Measurements from ENCODE around the gene GRIA2. TPM values are rescaled to one million over a fixed set of nuclear protein-coding genes. Genes with fewer than 3 reads are reported as not detected.

Gene GRIA2
- total and polyA plus RNA-seq, 2 donors (not counting 3 experiments of a cell fraction or from before 2014, with no cell fraction given): not detected

GRCh38 chr4:157312702-157313101 is 92.2 kb downstream of the GRIA2 start:
- DNase-seq (ENCODE audit: low read depth, low spot score) (no peak), FAIRE-seq (no peak)
- Histone ChIP-seq H3K9ac (replicated peaks; ENCODE audit: extremely low read depth, insufficient read depth, low read length) (no peak overlapping the region), H3K27ac (ENCODE audit: insufficient read depth, low read depth, low read length) (no peak overlapping the region), H3K79me2 (ENCODE audit: control insufficient read depth, insufficient read depth, low read length) (no peaks in the 10 kb centered on the region), H3K4me2 (ENCODE audit: insufficient read depth, low read length) (no peak overlapping the region), H3K36me3 (ENCODE audit: control insufficient read depth in 2 of 2, extremely low read depth in 1 of 2, insufficient read depth in 2 of 2, low read length in 2 of 2) (no peaks in the 10 kb centered on the region), H2AFZ (ENCODE audit: low read depth, low read length) (no peak overlapping the region), H3K27me3 (ENCODE audit: control insufficient read depth in 2 of 2, insufficient read depth in 2 of 2, low read length in 2 of 2) (no peaks in the 10 kb centered on the region), H4K20me1 (replicated peaks; ENCODE audit: control insufficient read depth, extremely low read depth, insufficient read depth, low read length) (no peaks in the 10 kb centered on the region), H3K9me3 (replicated peaks; ENCODE audit: control insufficient read depth, insufficient read depth, low read length) (no peaks in the 10 kb centered on the region), H3K9me1 (replicated peaks; ENCODE audit: control insufficient read depth, extremely low read depth, insufficient read depth, low read length) (no peaks in the 10 kb centered on the region), H3K4me3 (replicated peaks in 1 of 3; ENCODE audit: insufficient read depth in 1 of 3, low read depth in 1 of 3, low read length in 3 of 3) (no peak overlapping the region), H3K4me1 (ENCODE audit: control insufficient read depth, extremely low read depth, insufficient read depth, low read length) (no peaks in the 10 kb centered on the region)
- ChIA-PET POLR2A (no interaction called here), CTCF (no interaction called here)
- dilution Hi-C loops (cut with MboI; ENCODE audit: extremely low pct_ligation_motif_present, low sequenced_read_pairs): no loop called here
- intact Hi-C loops (cut with micrococcal nuclease): loop anchor here (10.0 kb wide), 1 partner anchor 662 kb away; no protein-coding TSS in a partner anchor
- TF ChIP-seq EZH2 (IDR thresholded peaks at IDR 0.05; ENCODE audit: borderline replicate concordance, low read depth, low read length, severe bottlenecking) (no peak), FOS (IDR thresholded peaks at IDR 0.05; ENCODE audit: borderline replicate concordance, insufficient read depth, low read length) (no peak), JUN (IDR thresholded peaks at IDR 0.05; ENCODE audit: borderline replicate concordance, insufficient read depth, insufficient read length, low read depth) (no peak), POLR2A (IDR thresholded peaks at IDR 0.05; ENCODE audit: low read depth, low read length) (no peak), MYC (IDR thresholded peaks at IDR 0.05; ENCODE audit: low read depth, low read length) (no peak), MAX (IDR thresholded peaks at IDR 0.05; ENCODE audit: insufficient read depth, insufficient read length) (no peak), GATA2 (IDR thresholded peaks at IDR 0.05; ENCODE audit: insufficient read depth, insufficient read length, low read depth, low read length) (no peak), CTCF (IDR thresholded peaks at IDR 0.05; ENCODE audit: extremely low read depth in 1 of 2, insufficient read depth in 1 of 2, low read depth in 1 of 2, low read length in 2 of 2) (no peak), POLR2AphosphoS5 (IDR thresholded peaks at IDR 0.05; ENCODE audit: insufficient read depth, low read depth, low read length) (no peak)
- BruUV-seq (replicated peaks): no TSS peak
